ENCODE data around the gene CTNND2. TPM values are rescaled to one million over a fixed set of nuclear protein-coding genes. Genes with fewer than 3 reads are reported as not detected.

CTNND2 gene
- total RNA-seq, 1 donor from 2014 or later = 66.9 TPM

DNA sequence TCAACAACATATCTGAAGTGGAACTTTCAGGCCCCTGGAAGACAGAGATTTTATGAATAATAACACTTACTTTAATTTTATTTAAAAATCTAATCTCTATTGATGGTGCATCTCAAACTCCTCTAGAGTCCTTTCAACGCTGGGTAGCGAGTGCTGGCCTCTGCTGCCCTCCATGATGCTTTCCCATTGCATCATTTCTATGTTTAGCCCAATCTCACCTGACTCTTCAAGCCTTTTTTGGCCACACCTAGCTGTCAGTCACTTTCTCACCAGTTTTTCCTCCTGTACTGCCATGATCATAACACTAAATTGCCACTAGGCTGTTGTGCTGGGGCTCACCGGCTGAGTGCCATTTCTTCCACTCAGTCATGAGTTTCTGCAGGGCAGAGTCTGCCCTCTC is 747.1 kb downstream of the CTNND2 start:
- no peak for DNase-seq

DNA sequence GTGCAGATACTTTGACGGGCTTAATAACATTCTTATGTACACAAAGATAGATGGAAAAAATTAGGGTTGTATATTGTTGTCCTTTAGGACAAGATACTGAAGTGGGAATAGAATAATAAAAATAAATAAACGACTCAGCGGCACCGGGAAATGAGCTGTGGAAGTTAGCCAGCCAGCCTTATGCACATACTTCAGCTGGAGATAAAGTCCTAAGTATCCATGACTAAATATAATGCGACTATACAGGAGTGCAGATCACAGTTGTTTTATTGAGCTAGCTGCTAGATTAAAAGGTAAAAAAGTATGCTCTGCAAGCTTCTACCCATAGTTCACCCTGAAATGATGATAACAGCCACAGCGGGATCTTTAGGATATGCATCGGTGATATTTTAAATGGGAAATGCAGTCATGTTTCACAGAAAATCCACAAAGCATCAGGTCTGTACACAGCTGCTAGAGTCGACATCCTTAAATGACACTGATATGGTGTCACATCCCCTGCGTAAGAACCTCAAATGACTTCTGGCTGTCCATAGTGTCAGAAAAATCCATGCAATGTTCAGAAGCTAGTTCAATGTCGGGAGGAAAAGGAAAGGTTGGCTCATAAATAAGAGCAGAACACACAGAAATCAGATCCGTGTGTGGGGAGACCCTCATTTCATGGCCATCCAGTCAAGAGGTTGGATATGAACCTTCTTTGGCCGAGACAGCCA is 750.4 kb downstream of the CTNND2 start:
- DNase-seq = no peak

DNA sequence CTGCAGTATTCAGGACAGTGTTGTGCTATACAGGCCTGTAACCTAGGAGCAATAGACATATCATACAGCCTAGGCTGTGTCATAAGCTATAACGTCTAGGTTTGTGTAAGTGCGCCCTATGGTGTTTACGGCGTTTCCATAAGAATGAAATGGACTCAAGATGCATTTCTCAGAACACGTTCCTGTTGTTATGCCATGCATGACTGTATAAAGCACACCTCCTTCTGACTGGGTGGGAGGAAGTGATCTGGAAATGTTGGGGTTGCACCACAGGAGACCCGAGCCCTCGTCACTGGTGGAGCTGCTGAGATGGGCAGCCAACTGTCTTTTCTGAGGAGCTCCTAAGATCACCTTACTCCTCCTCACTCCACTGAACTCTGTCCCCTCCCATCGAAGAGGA is 751.9 kb downstream of the CTNND2 start:
- DNase-seq = no peak

DNA sequence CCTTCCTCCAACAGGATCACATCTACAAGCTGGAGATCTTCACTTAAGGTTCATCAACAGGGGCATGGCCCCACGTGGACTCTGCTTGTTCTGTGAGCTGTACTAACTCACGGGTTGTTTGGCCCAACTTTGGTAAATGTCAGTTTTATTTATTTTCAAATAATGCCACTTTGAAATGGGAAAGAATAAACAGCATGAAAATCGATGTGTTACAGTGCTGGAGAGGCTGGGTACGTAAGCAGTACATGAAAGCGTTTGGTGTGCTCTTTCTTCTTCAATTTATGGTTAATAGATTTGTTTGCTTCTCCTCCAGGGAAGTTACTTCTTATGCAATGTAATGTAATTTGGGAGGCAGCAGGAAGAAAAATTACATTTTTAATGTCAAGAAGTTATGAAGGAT is 753.3 kb downstream of the CTNND2 start:
- no peak for DNase-seq

DNA sequence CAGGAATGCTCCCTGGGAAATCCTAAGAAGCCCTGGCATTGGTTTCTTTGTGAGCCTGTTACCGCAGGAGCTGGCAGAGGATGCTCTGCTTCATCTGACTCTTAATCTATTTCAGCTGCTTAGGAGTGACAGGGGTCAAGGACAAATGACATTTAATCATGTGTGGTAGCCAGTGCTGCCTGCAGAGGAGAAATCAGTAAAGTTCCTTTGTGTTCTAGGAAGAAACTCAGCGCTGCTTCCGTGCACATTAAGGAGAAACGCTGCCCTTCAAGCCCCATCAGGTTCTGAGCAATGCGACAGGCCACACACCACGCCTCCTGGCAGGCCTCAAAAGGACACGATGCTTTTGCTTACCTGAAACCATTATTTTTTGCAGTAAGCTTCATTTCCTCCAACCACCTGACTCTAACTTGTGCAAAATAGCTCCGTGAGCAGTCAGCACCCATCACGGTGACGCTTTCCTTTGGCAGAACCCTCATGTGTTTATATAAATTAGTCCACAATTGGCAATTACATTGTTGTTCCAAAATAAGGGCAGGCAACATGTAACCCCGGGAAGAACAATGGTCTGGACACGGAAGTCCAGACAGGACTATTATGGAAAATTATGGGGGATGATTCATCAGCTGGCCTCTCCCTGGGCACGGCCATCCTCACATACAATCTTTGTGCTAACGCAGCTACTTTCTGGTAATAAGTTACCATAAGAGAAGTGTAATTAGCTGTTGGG is 755.3 kb downstream of the CTNND2 start:
- no peak for DNase-seq

DNA sequence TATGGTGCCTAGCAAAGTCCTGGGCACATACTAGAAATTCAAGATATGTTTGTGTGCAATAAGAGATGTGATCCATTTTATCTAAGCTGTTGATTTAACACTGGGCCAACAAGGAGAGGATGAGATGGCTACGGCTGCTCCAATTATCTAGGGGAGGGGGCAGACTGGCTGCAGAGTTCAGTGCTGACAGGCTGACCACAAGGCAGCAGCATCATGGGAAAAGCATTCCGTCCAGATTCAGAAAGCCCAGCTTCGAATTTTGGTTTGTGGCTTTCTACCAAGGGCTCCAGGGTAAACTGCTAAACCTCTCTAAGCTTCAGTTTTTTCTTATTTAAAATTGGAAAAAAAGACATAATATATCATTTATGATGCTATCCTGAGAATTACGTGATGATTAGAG is 758.1 kb downstream of the CTNND2 start:
- DNase-seq = no peak

DNA sequence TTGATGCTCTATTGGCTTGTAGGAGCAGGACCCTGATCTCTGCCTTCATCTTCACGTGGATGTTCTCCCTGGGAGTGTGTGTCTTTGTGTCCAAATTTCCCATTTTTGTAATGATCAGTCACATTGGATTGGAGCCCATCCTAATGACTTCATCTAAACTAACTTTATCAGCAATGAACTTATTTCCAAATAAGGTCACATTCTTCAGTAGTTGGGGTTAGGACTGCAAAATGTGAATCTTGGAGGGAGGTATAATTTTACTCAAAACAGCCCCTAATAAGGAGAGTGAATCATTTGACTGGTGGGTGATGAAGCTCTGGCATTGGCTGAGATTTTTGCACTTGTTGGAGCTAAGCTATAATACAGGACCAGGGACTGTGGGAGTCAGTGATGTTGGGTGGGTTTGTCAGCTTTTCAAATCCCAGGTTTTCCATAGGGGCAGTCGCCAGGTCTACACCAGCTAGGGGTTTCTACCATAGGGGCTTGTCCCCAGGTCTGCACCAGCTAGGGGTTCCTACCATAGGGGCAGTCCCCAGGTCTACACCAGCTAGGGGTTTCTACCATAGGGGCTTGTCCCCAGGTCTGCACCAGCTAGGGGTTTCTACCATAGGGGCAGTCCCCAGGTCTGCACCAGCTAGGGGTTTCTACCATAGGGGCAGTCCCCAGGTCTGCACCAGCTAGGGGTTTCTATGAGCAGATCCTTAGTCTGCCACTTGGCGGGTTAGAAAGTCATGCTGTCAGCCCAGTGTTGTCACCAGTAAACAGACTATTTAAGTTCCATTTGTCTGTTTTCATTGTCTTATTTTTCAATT is 760.6 kb downstream of the CTNND2 start:
- DNase-seq = no peak

DNA sequence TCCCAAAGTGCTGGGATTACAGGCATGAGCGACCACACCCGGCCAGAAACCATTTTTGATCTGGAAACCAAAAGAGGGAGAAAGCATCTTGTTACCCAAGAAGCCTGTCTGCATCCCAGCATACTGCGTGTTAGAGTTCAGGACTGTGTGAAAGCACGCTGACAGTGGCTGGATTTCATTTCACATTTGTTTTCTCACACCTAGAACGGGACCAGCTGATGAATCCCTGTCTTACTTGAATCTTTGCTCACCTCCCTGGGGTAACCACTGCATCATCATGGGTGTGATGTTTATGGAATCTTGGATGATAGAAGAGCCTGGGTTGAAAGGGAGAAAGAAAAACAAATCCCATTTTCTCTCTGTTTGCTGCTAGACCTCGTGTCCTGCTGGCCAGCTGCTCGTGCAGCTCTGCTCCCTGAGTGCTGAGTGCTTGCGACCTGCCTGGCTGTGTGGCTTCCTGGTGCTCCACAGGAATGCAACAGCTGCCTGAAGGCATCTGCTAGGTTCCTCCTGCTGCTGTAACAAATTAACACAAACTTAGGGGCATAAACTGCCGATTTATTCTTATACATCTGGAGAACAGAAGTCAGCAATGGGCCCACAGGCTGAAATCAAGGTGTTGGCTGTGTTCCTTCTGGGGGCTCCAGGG is 764.9 kb downstream of the CTNND2 start:
- DNase-seq = no peak

DNA sequence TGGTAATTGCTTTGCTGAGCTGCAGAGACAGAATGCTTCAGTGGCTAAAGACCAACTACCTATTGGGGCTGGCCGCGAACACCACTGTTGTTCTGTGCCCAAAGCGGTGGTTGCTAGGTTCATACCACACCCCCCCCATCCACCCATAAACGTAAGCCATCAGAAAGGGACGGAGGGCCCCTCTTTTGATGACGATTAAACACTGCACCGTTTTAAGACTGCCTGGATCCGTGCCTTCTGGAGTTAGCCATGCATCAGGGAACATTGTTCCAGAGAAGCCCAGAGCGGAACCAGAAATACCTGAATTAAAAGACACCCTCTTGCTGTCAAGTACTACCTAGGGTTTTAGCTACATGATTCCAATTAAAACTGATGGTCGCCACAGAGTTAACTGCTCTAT is 774.1 kb downstream of the CTNND2 start:
- no peak for DNase-seq

DNA sequence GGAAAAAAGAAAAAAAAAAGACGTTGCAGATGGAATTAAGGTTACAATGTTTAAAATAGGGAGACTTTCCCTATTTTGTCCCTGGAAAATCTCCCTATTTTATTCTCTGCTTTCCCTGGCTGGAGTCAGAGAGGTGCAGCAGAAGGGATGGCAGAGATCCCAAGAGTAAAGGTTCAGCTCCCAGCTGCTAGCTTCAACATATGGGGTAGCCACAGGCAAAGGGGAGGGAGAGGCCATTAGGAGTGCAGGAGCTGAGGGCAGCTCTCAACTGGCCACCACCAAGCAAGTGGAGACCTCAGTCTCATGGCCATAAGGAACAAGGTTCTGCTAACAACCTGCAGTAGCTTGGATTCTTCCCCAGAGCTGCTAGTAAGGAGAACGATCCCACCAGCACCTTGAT is 776.2 kb downstream of the CTNND2 start:
- no peak for DNase-seq

DNA sequence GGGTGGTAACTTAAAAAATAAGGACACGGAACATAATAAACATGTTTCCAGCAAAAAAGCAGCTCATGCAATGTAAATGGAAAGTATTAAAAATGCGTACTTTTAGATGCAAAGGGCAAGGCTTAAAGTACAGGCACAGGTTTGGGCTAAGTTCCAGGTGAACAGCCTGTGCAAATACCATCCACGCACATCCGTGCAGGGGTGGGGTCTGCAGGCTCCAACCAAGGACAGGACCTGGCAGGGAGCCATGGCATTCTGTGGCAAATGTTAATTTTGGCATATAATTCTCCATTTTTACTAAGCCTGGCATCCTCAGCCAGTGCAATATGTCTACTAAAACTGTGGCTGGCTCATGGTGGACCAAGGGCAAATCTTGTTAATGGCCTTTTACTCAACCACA is 777.4 kb downstream of the CTNND2 start:
- DNase-seq = no peak

DNA sequence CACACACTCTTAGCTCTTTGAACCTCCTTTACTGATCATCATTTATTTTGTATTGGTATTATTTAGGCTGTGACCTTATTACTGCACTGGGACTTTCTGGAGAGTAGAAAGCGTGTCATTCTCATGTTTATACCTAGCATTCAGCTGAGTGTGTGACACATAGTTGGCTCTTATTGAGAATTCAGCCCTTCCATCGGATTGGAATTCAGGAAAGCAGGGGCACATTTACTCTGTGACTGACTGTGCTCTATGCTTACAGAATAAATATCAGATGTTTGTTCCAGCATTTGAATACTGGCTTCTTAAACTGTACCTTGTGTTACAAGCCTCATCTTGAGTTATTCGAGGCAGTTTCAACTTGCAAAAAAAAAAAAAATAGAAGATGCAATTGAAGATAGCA is 782.4 kb downstream of the CTNND2 start:
- no peak for DNase-seq

DNA sequence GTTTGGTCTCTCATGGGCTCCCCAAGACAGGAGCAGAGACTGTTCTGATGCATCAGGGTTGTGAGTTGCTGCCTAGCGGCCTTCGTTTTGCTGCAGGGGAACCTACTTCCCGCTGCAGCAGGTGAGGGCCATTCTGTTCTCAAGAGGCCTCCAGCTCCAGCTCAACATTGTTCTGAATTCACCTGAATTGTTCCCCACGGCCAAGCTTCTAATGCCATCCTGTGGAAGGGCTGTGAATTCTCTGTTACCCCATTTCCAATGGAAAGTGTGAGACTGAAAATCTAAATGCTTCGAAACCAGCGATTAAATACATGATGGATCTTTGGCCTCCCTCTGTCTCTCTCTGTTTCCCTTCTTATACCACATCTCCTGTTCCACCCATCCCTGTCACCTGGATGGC is 794.1 kb downstream of the CTNND2 start:
- no peak for DNase-seq

DNA sequence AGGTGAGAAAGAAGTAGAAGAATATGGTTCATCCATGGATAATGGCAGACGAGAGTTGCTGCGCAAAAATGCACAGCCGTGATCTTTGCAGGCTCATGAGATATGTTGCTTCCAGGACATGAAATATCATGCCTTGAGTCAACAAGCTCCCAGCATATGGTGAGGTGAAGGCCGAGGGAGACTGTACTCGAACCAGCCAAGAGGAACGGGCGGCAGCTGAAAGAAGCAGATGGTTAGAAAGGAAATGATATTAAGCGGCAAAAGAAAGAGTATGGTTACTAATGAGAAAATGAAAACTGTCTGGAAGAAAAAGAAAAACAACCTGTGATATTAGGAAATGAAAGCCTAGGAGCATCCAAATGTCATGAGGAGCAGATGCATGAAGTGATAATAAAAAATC is 798.5 kb downstream of the CTNND2 start:
- no peak for DNase-seq

DNA sequence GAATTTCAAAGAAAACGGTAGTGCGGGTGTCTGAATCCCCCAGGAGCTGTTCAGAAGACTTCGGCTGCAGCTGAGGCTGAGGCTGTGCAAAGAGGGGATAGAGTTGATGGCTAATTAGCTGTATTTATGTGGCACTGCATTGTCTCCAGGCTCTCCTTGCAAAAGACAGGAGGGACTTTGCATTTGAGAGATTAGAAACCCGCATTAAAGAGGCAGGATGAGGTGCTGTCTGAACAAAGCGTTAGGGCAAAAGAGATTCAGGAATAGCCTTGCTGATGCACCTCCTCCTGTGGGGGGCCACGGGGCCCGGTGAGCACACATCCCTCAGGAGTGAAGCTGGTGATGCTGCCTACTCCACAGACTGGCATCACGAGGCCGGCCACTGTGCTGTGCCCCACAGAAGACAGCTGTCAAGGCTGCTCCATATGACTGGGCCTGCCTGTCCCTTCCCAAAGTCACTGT is 799.6 kb downstream of the CTNND2 start:
- DNase-seq = no peak

DNA sequence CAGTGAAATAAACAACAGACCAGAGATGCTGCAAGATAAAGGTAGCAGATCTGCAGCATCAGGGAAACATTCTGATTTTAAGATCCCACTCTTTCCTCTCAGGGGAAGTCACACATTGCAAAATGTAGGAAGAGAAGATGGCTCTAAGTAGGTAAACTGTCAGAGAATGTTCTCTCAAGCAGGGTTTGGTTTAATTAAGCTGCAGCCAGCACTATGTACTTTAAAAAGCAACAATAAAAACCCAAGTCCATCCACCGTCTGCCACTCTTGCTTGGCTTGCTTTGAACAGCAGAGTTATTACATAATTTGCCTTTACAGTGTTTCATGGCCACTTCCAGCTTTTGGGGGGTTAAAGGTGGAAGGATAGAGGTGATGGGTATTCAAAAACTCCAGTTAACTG is 800.0 kb downstream of the CTNND2 start:
- DNase-seq = no peak

DNA sequence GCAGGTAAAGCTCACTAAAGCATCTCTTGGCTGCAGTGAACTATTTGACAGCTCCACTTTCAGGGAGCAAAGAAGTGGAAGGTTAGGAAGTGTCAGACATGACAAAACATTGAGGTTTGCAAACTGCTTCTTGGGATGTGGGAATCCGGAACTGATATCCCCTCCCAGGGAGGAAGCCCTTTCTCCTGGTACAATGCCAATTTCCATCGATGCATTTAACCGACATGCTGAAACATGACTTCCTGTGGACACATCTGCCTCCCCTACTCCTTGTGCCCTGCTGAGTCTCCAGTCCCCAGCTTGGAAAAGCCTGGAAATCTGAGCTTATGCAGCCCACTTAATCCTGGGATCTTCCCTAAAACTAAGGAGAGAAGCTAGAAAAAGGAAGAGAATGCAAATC is 820.1 kb downstream of the CTNND2 start:
- no peak for DNase-seq

DNA sequence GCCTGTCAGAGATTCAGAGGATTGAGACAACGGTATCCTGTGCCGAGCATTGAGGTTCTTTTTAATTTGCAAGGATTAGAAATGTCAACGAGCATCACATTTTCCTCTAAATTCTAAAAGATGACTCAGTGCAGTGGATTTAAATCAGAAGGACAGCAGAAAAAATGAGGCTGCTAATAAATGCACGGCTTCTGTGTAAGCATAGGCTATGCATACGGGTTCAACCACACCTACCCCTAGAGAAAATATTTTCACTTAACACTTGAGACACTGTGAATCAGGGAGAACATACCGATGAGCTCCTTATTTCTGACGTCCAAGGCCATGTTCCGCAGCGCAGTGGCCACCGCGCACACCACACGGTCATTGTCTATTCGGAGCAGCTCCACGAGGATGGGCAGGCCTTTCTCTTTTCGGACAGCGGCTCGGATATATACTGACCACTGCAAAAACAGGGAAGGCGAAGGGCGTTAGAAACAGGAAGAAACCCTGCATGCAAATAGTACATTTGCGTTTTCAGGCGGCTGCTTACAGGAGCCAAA is 821.8 kb downstream of the CTNND2 start:
- no peak for DNase-seq

DNA sequence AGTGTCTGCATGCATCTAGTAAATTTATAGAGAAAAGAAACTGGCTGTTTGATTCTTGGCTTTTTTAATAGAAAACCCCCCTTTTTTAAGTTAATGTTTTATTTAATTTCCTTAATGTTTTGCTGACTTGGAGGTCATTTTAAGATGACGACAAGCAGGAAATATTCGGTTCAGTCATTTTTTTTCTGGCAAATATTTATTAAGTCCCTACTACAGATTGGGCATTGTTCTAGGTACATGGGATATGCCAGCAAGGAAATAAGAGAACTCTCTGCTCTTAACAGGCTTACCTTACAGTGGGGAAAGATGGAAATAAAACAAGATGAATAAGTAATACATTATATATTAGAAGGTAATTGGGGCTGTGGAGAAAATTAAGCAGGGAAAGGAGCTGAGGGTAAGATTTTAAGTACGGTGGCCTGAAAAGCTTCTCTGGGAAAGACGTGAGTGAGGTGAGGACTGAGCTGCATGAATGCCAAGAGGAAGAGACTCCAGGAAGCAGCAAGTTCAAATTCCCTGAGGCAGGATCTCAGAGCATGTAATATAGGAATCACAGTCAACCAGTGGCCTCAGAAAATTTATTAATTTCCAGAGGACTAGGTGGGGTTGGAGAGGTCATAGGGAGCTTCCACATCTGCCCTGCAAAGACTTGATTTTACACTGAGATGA is 827.2 kb downstream of the CTNND2 start:
- DNase-seq = no peak

DNA sequence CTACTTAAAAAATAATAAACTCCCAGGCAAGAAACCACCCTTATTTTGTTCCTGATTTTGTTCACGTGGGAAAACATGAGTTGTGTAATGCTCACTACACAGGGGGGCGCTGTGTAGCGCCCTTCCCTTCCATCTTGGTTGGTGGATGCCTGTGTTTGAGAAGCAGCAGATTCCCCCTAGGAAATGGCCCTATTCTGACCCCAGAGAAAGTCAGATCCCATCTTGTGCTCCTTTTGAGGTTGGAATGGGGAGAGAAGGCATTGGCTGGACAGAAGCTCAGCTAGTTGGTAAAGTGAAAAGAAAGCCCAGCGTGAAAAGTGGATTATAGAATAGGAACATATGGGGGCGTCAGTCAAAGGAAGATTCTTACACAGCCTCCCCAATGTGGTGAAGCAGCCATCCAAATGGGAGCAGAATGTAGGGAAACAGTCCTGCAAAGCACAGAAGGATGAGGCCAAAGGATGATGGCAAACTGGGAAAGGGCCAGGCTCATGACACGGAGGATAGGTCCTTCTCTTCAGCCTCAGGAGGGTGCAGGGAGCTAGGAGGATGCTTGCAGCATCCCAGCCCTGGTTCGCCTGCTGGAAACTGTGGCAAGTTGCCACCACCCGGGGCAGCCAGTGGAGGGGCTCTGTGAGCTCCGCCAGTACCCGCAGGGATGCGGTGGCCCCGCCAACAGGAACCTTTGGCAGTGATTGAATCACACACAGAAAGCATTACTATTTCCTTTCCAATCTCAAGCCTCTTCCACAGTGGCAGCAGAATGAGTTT is 829.0 kb downstream of the CTNND2 start:
- peak; percentile 54 for DNase-seq

DNA sequence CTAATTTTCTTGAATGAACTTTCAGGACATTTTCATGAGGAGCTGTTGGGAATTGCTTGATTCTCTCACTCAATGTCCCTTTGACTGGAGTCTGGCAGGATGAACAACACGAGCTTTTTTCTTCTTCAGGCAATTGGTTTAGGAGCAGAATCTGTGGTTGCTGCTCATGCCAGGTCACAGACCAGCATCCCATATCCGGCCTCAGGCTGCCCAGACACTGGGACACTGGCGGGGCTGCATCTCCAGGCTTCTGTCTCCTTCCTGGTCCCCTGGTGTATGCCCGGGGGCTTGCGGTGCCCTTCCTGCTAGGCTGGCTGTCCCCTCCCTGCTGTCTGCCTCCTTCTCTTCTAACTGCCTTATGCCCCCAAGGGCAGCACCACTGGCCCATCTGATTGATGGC is 831.7 kb downstream of the CTNND2 start:
- DNase-seq = no peak
